Sigmoid colon (tissue), 4 donors: ENCODE data around the gene TBC1D8.

ENCODE experiments used
- CTCF ChIP-seq, 4 experiments: fragments of 450-650 bp in 3 of 4; fragments of 200-600 bp in 1 of 4; IDR thresholded peaks; one replicate each; pipeline ENCODE4 v1.5.1; 2016 to 2019; ENCODE audit warnings: antibody characterized with exemption in 4 of 4, mild to moderate bottlenecking in 3 of 4, moderate library complexity in 2 of 4
- POLR2AphosphoS5 ChIP-seq, 4 donors: sonication (generic); formaldehyde crosslinking; IDR thresholded peaks; one replicate each; pipeline ENCODE4 v1.6.1; 2017; ENCODE audit warnings: antibody characterized with exemption in 4 of 4

GRCh38 chr2:101026253-101026701 is 124.9 kb downstream of the TBC1D8 start:
- TF ChIP-seq CTCF (IDR thresholded peaks at IDR 0.05) (no peak), POLR2AphosphoS5 (IDR thresholded peaks at IDR 0.05) (no peak)
